ENCODE results near the gene SSTR4.

Gene SSTR4

DNA sequence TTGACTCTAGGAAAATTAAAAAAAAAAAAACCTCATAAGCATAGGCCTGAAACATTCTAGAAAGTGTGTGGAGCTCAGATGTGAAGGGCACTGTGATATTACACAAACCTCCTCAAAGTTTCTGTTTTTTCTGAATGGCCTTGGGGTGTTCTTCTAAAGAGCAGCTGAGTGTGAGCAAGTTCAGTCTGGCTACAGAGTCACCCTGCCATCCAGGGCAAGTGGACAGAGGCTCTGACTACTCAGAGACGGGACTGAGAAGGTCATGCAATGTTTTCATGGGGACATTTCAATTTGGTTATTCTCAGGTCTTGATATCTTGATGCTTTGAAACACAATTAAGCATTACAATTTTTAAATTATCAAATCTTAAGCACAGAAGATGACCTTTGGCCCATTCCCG lies 36.6 kb upstream of the SSTR4 start:
- no peaks in the 10 kb centered on the region for H3K4me1 ChIP-seq (ENCODE audit: low read depth, poor library complexity, severe bottlenecking)
- no peak overlapping the region for H3K27ac ChIP-seq
- no peak overlapping the region for H2AFZ ChIP-seq (ENCODE audit: low read depth)
- no peak overlapping the region for H3K9ac ChIP-seq
- H3K4me3 ChIP-seq (IDR thresholded peaks at IDR 0.05; ENCODE audit: insufficient read depth, low read depth, low read length) = no peak overlapping the region
- H3K79me2 ChIP-seq (ENCODE audit: insufficient read depth, low read depth) = no peaks in the 10 kb centered on the region
- no peaks in the 10 kb centered on the region for H4K20me1 ChIP-seq (ENCODE audit: insufficient read depth)
- no peaks in the 10 kb centered on the region for H3K36me3 ChIP-seq (ENCODE audit: insufficient read depth)
- TF ChIP-seq, protein P1, sequence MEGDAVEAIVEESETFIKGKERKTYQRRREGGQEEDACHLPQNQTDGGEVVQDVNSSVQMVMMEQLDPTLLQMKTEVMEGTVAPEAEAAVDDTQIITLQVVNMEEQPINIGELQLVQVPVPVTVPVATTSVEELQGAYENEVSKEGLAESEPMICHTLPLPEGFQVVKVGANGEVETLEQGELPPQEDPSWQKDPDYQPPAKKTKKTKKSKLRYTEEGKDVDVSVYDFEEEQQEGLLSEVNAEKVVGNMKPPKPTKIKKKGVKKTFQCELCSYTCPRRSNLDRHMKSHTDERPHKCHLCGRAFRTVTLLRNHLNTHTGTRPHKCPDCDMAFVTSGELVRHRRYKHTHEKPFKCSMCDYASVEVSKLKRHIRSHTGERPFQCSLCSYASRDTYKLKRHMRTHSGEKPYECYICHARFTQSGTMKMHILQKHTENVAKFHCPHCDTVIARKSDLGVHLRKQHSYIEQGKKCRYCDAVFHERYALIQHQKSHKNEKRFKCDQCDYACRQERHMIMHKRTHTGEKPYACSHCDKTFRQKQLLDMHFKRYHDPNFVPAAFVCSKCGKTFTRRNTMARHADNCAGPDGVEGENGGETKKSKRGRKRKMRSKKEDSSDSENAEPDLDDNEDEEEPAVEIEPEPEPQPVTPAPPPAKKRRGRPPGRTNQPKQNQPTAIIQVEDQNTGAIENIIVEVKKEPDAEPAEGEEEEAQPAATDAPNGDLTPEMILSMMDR (conservative IDR thresholded peaks at IDR 0.05; ENCODE audit: low read depth, low read length) = no peak
- no peaks in the 10 kb centered on the region for H3K27me3 ChIP-seq (ENCODE audit: insufficient read depth, low read depth)
- H3K4me2 ChIP-seq = no peak overlapping the region

DNA sequence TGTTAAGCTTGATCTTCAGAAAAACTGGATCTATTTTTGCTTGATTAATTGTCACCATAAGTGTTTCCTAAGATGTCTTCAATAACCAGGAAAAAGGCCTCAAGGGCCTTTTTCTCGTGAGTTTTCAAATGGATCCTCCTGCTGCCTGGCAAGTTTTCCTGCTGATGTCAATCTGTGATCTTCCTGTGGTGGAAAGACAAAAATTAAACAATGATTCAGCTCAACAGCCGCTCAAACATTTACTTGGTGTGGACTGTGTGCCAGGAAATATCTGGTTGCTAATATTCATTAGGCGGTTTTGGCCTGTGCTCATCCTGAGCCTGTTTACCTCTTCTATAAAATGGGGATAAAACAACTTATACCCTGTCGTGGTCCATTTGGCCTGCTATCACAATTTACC lies 35.4 kb upstream of the SSTR4 start:
- Histone ChIP-seq H2AFZ (ENCODE audit: low read depth) (no peak overlapping the region), H3K27ac (no peak overlapping the region), H3K79me2 (ENCODE audit: insufficient read depth, low read depth) (no peaks in the 10 kb centered on the region), H3K9ac (no peak overlapping the region), H3K4me1 (ENCODE audit: low read depth, poor library complexity, severe bottlenecking) (no peaks in the 10 kb centered on the region), H3K4me3 (IDR thresholded peaks at IDR 0.05; ENCODE audit: insufficient read depth, low read depth, low read length) (no peak overlapping the region), H3K36me3 (ENCODE audit: insufficient read depth) (no peaks in the 10 kb centered on the region), H3K27me3 (ENCODE audit: insufficient read depth, low read depth) (no peaks in the 10 kb centered on the region), H3K4me2 (no peak overlapping the region), H4K20me1 (ENCODE audit: insufficient read depth) (no peaks in the 10 kb centered on the region)
- TF ChIP-seq, protein P1 (conservative IDR thresholded peaks at IDR 0.05; ENCODE audit: low read depth, low read length) = no peak

DNA sequence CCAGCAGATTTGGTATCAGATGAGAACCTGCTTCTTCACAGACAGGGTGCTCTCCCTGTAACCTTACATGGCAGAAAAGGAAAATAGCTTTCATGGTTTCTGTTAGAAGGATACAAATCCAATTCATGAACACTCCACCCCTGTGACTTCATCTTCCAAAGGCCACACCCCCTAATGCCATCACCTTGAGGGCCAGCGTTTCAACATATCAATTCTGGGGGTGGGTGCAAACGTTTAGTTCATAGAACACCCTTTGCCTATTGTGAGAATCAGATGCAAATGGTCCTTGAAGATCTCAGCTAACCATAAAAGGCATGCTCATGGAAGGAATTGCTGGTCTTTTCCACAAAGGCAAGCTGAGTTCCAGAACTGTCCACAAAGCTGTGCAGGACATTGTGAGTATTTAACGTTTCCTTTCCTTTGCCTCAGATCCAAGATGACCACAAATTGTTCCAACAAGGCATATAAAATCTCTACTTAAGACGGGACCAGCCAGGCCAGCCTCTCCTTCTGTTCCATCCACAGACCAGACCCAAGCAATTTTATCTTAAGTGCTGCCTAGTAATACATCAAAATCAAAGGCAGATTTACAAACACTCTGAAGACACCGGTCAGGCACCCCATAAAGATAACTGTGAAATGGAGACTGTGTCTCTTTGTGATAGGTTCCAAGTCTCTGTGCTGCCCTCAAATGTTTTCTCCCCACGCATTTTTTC lies 34.7 kb upstream of the SSTR4 start:
- no peaks in the 10 kb centered on the region for H3K36me3 ChIP-seq (ENCODE audit: insufficient read depth)
- H3K27me3 ChIP-seq (ENCODE audit: insufficient read depth, low read depth) = no peaks in the 10 kb centered on the region
- H3K79me2 ChIP-seq (ENCODE audit: insufficient read depth, low read depth) = no peaks in the 10 kb centered on the region
- H4K20me1 ChIP-seq (ENCODE audit: insufficient read depth) = no peaks in the 10 kb centered on the region
- H3K4me1 ChIP-seq (ENCODE audit: low read depth, poor library complexity, severe bottlenecking) = no peaks in the 10 kb centered on the region
- TF ChIP-seq, protein P1 (conservative IDR thresholded peaks at IDR 0.05; ENCODE audit: low read depth, low read length) = no peak
- H3K9ac ChIP-seq = no peak overlapping the region
- H2AFZ ChIP-seq (ENCODE audit: low read depth) = no peak overlapping the region
- H3K4me2 ChIP-seq = no peak overlapping the region
- no peak overlapping the region for H3K4me3 ChIP-seq (IDR thresholded peaks at IDR 0.05; ENCODE audit: insufficient read depth, low read depth, low read length)
- H3K27ac ChIP-seq = no peak overlapping the region

DNA sequence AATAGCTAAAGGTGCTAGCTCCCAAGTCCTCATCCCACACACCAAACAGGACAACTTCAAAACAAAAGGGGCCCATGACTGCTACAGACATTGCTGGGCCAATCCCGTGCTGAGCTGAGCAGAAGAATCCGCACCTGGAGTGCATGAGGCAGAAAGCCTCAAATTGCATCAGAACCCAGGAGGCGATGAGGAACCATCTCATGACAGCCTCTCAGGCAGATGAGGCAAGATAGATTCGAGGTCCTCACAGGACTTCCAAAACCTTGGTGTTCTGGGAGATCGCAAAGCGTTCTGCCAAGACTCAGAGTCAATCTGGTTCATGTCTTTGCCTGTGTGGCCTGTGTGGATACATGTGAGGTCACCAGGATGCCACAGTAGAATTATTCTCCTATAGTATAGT lies 32.8 kb upstream of the SSTR4 start:
- Histone ChIP-seq H4K20me1 (ENCODE audit: insufficient read depth) (no peaks in the 10 kb centered on the region), H3K27me3 (ENCODE audit: insufficient read depth, low read depth) (no peaks in the 10 kb centered on the region), H3K4me2 (no peak overlapping the region), H3K27ac (no peak overlapping the region), H3K79me2 (ENCODE audit: insufficient read depth, low read depth) (no peaks in the 10 kb centered on the region), H3K9ac (no peak overlapping the region), H3K4me3 (IDR thresholded peaks at IDR 0.05; ENCODE audit: insufficient read depth, low read depth, low read length) (no peak overlapping the region), H2AFZ (ENCODE audit: low read depth) (no peak overlapping the region), H3K4me1 (ENCODE audit: low read depth, poor library complexity, severe bottlenecking) (no peaks in the 10 kb centered on the region), H3K36me3 (ENCODE audit: insufficient read depth) (no peaks in the 10 kb centered on the region)
- TF ChIP-seq, protein P1 (conservative IDR thresholded peaks at IDR 0.05; ENCODE audit: low read depth, low read length) = no peak
